NCI-H146 treated with DMSO at 0.1 percent for 48 hours (cell line): ENCODE results near the gene EEFSEC.

Experiments used
- DNase-seq: peaks from one replicate; lab custom pipeline; 2025; ENCODE audit not compliant: unreplicated experiment; lab: John Stamatoyannopoulos, UW

EEFSEC gene

GRCh38 chr3:128180436-128180835 is 27.2 kb downstream of the EEFSEC start:
- DNase-seq: no peak

DNA sequence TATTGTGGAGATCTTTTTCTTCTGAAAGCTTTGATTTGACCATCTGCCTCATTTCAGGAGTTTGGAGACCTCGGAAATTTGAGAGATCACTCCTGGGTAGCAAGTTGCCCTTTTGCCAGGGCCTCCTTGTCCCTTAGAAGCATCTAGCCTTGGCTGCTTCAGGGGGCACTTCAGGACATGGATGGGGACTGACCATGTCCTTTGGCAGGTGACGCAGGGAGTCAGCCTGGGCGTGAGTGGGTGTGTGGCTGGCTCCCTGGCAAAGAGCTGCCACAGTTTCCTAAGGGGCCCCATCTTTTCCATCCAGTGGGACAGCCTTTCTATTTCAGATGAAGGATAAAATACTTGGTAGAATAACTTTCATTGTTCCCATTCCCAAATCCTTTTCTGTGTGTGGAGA is 27.6 kb downstream of the EEFSEC start:
- DNase-seq: no peak

DNA sequence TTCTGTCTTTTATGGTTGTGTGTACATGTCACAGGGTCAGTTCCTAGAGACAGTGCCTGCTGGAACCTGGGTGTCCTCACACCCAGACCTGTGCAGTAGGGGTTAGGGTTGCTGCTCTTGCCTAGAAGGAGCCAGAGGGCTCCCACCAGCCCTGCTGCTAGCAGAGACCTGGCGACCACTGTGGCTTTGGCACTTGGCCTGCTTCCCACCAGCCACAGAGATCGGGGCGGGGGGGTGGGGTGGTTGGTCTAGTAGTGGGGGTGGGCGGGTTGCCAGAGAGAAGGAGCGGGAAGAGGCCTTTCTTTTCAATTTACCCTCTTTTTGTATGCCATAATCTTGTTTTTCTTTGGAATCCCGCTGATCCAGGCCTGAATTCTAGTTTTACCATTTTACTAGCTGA is 29.4 kb downstream of the EEFSEC start:
- DNase-seq: no peak

DNA sequence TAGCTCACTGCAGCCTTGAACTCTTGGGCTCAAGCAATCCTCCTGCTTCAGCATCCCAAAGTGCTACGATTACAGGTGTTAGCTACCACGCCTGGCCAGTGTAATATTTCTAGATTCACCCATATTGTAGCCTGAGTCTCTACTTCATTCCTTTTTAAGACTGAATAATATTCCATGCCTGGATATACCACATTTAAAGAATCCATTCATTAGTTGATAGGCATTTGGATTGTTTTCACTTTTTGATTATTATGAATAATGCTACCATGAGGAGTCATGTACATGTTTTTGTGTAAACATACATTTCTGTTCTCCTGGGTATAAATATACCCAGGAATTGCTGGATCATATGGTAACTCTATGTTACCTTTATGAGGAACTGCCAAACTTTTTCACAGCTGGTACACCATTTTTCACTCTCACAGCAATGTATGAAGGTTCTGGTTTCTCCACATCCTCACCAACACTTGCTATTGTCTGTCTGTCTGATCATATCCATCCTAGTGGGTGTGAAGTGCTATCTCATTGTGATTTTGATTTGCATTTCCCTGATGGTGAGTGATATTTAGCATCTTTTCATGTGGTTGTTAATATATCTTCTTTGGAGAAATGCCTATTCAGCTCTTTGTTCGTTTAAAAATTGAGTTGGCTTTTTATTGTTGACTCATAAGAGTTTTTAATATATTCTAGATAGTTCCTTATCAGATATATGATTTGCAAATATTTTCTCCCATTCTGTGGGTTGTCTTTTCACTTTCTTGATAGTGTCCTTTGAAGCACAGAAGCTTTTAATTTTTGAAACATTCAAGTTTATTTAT is 32.6 kb downstream of the EEFSEC start:
- DNase-seq: no peak

GRCh38 chr3:128187495-128187894 is 34.2 kb downstream of the EEFSEC start:
- no peak for DNase-seq

GRCh38 chr3:128188326-128188725 is 35.0 kb downstream of the EEFSEC start:
- DNase-seq: peak; percentile 58

- no peak for DNase-seq
Measured at GRCh38 chr3:128188956-128189355, 35.7 kb downstream of the EEFSEC start.

- no peak for DNase-seq
Measured at GRCh38 chr3:128190501-128190900, 37.2 kb downstream of the EEFSEC start.

GRCh38 chr3:128192131-128192530 is 38.9 kb downstream of the EEFSEC start:
- DNase-seq: no peak

GRCh38 chr3:128193168-128193567 is 39.9 kb downstream of the EEFSEC start:
- DNase-seq: no peak

GRCh38 chr3:128194843-128195242 is 41.6 kb downstream of the EEFSEC start:
- DNase-seq: no peak

DNA sequence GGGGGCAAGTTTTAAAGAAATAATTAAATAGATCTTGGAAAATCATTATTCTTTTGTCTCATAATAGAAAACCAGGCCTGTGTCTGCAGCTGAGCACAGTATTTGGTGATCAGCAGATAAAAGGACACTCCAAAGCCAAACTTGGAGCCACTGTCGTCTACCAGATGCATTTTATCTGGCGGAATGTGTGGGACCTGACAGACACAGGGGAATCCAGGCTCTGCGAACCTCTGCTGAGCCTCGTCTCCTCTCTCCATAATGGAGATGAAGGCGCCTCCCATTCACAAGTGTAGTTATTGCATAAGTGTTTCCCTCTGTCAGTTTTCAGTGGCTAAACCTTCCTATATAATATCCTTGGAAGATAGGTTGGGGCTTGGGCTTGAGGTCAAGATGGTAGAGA is 42.1 kb downstream of the EEFSEC start:
- DNase-seq: no peak

- no peak for DNase-seq
Measured at GRCh38 chr3:128195802-128196201, 42.5 kb downstream of the EEFSEC start.

- no peak for DNase-seq
Measured at GRCh38 chr3:128196647-128197046, 43.4 kb downstream of the EEFSEC start.

GRCh38 chr3:128197855-128198254 is 44.6 kb downstream of the EEFSEC start:
- DNase-seq: no peak

GRCh38 chr3:128198313-128198712 is 45.0 kb downstream of the EEFSEC start:
- DNase-seq: no peak

DNA sequence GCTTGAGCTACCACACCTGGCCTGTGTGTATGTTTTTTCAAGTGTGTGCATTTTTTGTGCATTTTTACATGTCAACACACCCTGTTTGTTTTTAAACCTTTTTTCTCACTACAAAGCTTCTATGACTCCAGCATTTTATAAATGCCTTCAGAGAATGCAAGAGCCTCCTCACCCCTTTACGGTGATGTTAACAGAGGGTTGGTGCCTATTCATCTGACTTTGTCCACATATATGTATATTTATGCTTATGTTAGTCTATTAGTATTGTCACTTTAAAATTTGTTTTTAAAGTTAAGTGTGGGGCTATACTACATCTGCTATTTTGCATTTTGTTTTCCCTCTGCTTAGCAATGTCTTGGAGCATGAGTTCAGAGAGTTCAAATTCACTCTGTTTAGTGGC is 45.8 kb downstream of the EEFSEC start:
- DNase-seq: no peak

DNA sequence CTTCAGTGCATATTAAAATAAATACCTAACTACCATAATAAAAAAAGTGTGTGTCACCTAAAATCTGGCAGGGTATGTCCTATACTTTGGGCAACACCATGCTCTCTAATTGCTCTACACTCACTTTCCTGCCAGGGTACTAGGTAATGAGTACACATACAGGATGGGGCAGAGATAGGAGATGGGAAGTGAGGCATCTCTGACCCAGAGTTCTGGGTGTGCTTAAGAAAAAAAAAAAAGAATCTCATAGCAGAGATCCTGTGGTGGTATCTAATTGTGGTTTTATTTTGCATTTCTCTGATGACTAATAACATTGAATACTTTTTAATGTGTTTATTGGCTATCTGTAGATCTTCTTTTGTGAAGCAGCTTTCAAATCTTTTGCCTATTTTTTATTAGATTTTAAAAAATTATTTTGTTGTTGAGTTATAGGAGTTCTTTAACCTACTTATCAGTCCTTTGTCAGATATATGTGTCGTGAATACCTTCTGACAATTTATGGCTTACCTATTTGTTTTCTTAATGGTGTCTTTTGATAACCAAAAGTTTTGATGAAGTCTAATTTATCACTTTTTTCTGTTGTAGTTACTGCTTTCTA is 48.0 kb downstream of the EEFSEC start:
- no peak for DNase-seq

GRCh38 chr3:128203169-128203568 is 49.9 kb downstream of the EEFSEC start:
- no peak for DNase-seq

GRCh38 chr3:128205558-128206145 is 52.4 kb downstream of the EEFSEC start:
- no peak for DNase-seq

- no peak for DNase-seq
Measured at GRCh38 chr3:128207951-128208350, 54.7 kb downstream of the EEFSEC start.

DNA sequence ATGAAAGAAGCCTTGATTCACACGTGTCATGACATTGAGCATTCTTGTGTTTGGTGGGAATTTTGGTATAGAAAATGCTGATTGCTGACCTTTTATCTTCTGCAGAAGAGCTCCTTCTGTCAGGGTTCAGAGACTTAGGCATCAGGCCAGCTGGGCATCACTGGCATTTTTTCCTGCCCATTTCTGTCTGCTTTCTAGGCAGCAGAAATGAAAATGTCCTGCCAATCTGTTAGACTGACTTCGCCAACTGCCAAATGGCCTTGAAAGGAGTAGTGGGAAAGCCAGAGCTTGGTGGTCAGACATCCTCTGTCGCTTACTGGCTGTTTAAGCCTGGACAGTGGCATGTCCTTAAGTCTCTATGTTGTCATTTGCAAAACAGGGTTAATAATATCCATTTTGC is 57.4 kb downstream of the EEFSEC start:
- no peak for DNase-seq
